ENCODE measurements around the gene NT5DC3.

Gene NT5DC3

DNA sequence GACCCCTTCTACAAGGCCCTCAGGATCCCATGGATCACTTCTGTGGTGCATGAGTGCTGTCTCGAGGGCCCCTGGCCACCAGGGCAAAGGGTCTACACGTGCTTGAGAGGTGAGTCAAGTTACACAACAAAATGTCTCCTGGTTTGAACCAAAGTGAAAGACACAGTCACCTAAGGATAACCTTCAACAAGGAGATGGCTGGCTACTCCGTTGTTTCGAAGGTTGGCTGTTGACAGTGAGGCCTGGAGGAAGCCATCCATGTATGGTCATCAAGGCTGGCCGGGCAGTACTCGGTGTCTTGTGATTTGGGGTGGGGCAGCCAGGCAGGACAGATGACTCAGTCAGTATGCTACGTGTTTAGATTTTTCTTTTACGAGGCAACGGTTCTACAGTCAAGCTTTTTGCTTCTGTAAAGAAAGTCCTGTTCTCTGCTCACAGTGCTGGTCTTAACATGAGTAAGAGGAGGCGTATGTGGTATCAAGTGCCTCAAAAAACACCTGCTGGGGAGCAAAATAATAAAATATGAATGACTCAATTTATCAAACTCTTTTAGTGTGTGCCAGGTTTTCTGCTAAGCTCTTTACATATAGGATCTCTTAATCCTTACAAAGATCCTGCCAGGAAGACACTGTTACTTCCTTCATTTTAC lies 18.0 kb upstream of the NT5DC3 start:
- ChIA-PET CTCF (no interaction called here), POLR2A (no interaction called here)
- peak; percentile 35 for DNase-seq (ENCODE audit: extremely low spot score)
- TF ChIP-seq FOXM1 (IDR thresholded peaks at IDR 0.05; ENCODE audit: borderline replicate concordance) = no peak
- no peak for TF ChIP-seq SP1 (IDR thresholded peaks at IDR 0.05)
- peak; percentile 66 for TF ChIP-seq L3MBTL2 (conservative IDR thresholded peaks at IDR 0.05)
- TF ChIP-seq FOXA1 (IDR thresholded peaks at IDR 0.05) = no peak
- TF ChIP-seq, protein P1, sequence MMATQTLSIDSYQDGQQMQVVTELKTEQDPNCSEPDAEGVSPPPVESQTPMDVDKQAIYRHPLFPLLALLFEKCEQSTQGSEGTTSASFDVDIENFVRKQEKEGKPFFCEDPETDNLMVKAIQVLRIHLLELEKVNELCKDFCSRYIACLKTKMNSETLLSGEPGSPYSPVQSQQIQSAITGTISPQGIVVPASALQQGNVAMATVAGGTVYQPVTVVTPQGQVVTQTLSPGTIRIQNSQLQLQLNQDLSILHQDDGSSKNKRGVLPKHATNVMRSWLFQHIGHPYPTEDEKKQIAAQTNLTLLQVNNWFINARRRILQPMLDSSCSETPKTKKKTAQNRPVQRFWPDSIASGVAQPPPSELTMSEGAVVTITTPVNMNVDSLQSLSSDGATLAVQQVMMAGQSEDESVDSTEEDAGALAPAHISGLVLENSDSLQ (IDR thresholded peaks at IDR 0.05) = no peak

DNA sequence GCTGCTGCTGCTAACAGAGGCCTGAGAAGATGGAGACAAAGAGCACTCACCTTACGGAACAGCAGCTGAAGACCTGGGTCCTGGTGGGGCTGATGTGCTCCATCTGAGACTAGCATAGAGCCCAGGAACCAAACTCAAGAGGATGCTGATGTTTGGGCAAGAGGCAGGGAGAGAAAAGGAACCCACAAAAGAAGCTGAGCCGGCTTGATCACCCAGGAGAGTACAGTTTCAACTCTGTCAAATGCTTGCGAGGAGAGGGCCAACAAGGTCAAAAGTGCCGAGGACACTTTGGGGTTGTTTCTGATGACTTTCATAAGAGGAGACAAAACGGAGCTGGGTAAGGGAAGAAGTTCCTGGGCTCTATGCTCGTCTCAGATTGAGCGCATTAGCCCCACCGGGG lies 17.3 kb upstream of the NT5DC3 start:
- TF ChIP-seq CTBP1 (IDR thresholded peaks at IDR 0.05; ENCODE audit: borderline replicate concordance) (no peak), NFRKB (IDR thresholded peaks at IDR 0.05) (no peak), BHLHE40 (IDR thresholded peaks at IDR 0.05; ENCODE audit: borderline replicate concordance) (no peak), ZNF384 (IDR thresholded peaks at IDR 0.05) (no peak), FOXA1 (IDR thresholded peaks at IDR 0.05) (no peak), LEF1 (IDR thresholded peaks at IDR 0.05; ENCODE audit: borderline replicate concordance) (no peak), FOXM1 (IDR thresholded peaks at IDR 0.05; ENCODE audit: borderline replicate concordance) (no peak), HDGF (IDR thresholded peaks at IDR 0.05; ENCODE audit: borderline replicate concordance) (no peak), L3MBTL2 (conservative IDR thresholded peaks at IDR 0.05) (no peak), TARDBP (IDR thresholded peaks at IDR 0.05) (no peak), ARNT (IDR thresholded peaks at IDR 0.05) (no peak), SP1 (IDR thresholded peaks at IDR 0.05) (no peak), ELF4 (IDR thresholded peaks at IDR 0.05) (no peak), FOXK2 (IDR thresholded peaks at IDR 0.05) (no peak)
- TF ChIP-seq, protein P1 (IDR thresholded peaks at IDR 0.05) = no peak
- ChIA-PET POLR2A (no interaction called here), CTCF (interaction anchor here (0.6 kb wide), 1 partner anchor 10 kb away, joined by 4 read pairs; no protein-coding TSS in a partner anchor)
- DNase-seq (ENCODE audit: extremely low spot score) = no peak

DNA sequence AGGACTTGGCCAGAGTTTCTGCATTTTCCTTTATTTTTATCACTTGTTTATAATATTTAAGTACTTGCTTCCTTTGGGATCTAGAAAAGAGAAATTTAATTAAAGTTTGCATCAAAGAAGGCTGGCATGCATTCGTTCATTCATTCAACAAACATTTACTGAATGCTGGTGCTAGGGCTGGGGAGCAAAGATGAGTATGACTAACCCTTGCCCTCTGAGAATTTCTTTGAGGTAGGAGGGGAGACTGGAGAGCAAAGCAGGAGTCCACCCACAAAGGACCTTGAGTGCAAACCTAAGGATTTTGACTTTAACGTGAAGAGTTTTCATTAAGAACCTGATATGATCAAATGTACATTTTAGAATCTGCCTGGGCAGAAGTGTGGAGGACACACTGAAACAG lies 16.1 kb upstream of the NT5DC3 start:
- ChIA-PET POLR2A (interaction anchor here (1.4 kb wide), 1 partner anchor 16 kb away, joined by 4 read pairs; the partner anchor contains the start of gene NT5DC3), CTCF (no interaction called here)
- no peak for TF ChIP-seq FOXA1 (IDR thresholded peaks at IDR 0.05)
- TF ChIP-seq ELF4 (IDR thresholded peaks at IDR 0.05) = no peak
- no peak for TF ChIP-seq CTBP1 (IDR thresholded peaks at IDR 0.05; ENCODE audit: borderline replicate concordance)
- no peak for TF ChIP-seq ZNF384 (IDR thresholded peaks at IDR 0.05)
- TF ChIP-seq TARDBP (IDR thresholded peaks at IDR 0.05) = no peak
- DNase-seq (ENCODE audit: extremely low spot score) = no peak

DNA sequence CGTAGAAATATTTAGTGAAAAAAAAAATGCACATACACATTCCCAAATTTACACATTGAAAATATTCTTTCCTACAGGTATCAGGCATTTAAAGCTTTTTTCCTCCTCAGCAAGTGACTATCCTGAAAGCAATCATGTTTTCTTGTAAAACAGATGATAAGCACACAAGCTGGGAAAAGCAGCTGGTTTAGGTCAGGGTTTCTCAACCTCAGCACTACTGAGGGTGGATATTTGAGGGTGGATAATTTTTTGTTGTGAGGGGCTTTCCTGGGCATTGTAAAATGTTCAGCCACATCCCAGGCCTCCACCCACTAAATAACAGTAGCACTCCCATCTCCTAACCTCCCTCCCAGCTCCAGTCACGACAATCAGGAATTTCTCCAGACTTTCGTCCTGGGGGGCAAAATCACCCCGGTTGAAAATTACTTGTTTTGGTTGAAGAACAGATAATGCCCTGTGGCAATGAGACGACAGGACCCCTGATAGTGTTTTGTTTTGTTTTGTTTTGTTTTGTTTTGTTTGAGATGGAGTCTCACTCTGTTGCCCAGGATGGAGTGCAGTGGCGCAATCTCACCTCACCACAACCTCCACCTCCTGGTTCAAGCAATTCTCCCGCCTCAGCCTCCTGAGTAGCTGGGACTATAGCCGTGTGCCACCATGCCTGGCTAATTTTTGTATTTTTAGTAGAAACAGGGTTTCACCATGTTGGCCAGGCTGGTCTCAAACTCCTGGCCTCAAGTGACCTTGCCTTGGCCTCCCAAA lies 15.0 kb upstream of the NT5DC3 start:
- POLR2A ChIA-PET = interaction anchor here (0.7 to 1.4 kb wide), 2 partner anchors 15 to 110 kb away, joined by 4 read pairs; partner anchors contain the start of genes NT5DC3 and TDG
- TF ChIP-seq FOXA1 (IDR thresholded peaks at IDR 0.05) (no peak), CTBP1 (IDR thresholded peaks at IDR 0.05; ENCODE audit: borderline replicate concordance) (no peak), TARDBP (IDR thresholded peaks at IDR 0.05) (no peak), FOXK2 (IDR thresholded peaks at IDR 0.05) (no peak), SP1 (IDR thresholded peaks at IDR 0.05) (no peak), SUZ12 (IDR thresholded peaks at IDR 0.05) (no peak), HDGF (IDR thresholded peaks at IDR 0.05; ENCODE audit: borderline replicate concordance) (no peak), ZNF384 (IDR thresholded peaks at IDR 0.05) (no peak)
- TF ChIP-seq, protein P1 (IDR thresholded peaks at IDR 0.05) = no peak
- no peak for DNase-seq (ENCODE audit: extremely low spot score)
- CTCF ChIA-PET = no interaction called here

DNA sequence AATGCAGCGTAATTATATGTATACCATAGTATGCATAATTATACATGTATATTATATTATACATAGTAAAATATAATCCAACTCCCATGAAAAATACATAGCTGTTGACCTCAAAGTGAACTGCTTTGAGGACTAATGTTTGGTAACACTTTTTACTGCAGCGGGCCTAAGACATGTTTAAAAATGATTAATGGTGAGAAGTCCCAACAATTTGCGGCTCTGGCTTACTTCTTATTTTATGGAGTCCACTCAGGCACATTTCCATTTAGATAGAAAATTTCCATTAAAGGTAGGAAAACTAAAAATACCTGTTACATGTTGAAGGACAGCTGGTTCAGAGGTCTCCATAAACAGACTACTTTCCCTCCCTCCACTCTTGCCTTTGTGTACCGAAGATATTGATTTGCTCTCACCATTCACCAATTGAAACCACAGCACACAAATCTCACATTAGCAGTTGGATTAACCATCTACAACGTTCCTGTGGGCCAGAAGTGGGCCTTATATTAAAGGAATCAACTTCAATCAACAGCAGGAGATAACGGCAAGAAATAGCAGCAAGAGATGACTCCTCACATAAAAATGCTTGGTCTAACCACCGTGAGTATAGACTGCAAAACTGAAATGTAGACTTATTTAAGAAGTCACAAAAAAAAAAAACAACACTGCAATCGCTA lies 14.1 kb upstream of the NT5DC3 start:
- TF ChIP-seq FOXK2 (IDR thresholded peaks at IDR 0.05) = no peak
- TF ChIP-seq, protein P1 (IDR thresholded peaks at IDR 0.05) = peak; percentile 40
- ChIA-PET CTCF (no interaction called here), POLR2A (no interaction called here)
- DNase-seq (ENCODE audit: extremely low spot score) = no peak

All from HEK293T (cell line).